SJSA1 (cell line): ENCODE results near the gene MKNK2. TPM values are rescaled to one million over a fixed set of nuclear protein-coding genes. Genes with fewer than 3 reads are reported as not detected.
"Not testable (repeated sequence)": the region's sequence is repeated elsewhere in the genome, so short reads cannot be mapped to it uniquely, and the experiment has no call there.

ENCODE experiments used
- DNase-seq, 2 experiments: peaks; one replicate each; pipeline ENCODE4 v3.0.0-alpha.2; 2015 to 2020; ENCODE audit warnings: low spot score in 2 of 2, low read depth in 1 of 2
- H3K27ac ChIP-seq: fragments of 250-450 bp; sonication (Bioruptor Pico); 2 replicates; pipeline ENCODE4 v1.5.1; 2020; ENCODE audit warnings: mild to moderate bottlenecking, moderate library complexity
- H3K27me3 ChIP-seq: fragments of 250-450 bp; sonication (Bioruptor Pico); replicated peaks from 2 replicates; pipeline ENCODE4 v1.5.1; 2020; ENCODE audit warnings: mild to moderate bottlenecking, moderate library complexity
- H3K36me3 ChIP-seq: fragments of 250-450 bp; sonication (Bioruptor Pico); 2 replicates; pipeline ENCODE4 v1.5.1; 2020; ENCODE audit warnings: mild to moderate bottlenecking
- H3K4me1 ChIP-seq: fragments of 250-450 bp; sonication (Bioruptor Pico); replicated peaks from 2 replicates; pipeline ENCODE4 v1.6.1; 2021; ENCODE audit warnings: mild to moderate bottlenecking
- H3K4me3 ChIP-seq: fragments of 250-450 bp; sonication (Bioruptor Pico); 2 replicates; pipeline ENCODE4 v1.5.1; 2020; ENCODE audit warnings: mild to moderate bottlenecking
- H3K9me3 ChIP-seq: fragments of 250-450 bp; sonication (Bioruptor Pico); replicated peaks from 2 replicates; pipeline ENCODE4 v1.5.1; 2020; ENCODE audit warnings: mild to moderate bottlenecking
- total RNA-seq: library from RNA; depleted of rRNA; stranded (reverse); fragments of >200 nt; shearing (Covaris generic); gene quantifications from 2 replicates; pipeline ENCODE4 v1.2.3, GENCODE V29; 2014

MKNK2 gene
- total RNA-seq, 1 experiment from 2014 or later, result 18.7 TPM

DNA sequence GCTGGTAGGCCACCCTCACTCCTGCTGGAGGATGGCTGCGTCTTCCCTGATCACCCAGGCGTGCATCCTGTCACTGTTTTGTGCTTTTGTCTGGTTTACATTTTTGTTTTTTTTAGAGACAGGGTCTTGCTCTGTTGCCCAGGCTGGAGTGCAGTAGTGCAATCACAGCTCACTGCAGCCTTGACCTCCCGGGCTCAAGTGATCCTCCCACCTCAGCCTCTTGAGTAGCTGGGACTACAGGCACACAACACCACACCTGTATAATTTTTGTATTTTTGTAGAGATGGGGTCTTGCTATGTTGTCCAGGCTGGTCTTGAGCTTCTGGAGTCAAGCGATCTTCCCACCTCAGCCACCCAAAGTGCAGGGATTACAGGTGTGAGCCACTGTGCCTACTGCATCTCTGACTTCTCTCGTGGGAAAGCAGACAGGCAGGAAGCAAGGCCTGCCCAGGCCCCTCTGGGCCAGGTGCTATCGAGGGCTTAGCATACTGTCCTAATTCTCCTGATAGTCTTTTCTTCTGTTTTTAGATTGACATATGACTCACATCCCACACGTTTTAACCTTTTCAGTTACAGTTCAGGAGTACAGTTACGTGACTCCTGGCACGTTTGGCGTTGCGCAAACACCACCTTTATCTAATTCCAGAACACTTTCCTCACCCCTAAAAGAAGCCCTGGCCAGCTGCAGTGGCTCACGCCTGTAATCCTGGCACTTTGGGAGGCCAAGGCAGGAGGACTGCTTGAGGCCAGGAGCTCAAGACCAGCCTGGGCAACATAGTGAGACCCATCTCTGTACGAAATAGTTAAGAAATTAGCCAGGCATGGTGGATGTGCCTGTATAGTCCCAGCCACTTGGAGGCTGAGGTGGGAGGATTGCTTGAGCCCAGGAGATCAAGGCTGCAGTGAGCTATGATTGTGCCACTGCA is 35.9 kb upstream of the MKNK2 start:
- not testable (repeated sequence) for H3K9me3 ChIP-seq, H3K27me3 ChIP-seq, H3K27ac ChIP-seq, H3K4me3 ChIP-seq, DNase-seq
- peaks cover 14% of the 10 kb centered on the region for H3K4me1 ChIP-seq
- peaks cover 33% of the 10 kb centered on the region for H3K36me3 ChIP-seq

DNA sequence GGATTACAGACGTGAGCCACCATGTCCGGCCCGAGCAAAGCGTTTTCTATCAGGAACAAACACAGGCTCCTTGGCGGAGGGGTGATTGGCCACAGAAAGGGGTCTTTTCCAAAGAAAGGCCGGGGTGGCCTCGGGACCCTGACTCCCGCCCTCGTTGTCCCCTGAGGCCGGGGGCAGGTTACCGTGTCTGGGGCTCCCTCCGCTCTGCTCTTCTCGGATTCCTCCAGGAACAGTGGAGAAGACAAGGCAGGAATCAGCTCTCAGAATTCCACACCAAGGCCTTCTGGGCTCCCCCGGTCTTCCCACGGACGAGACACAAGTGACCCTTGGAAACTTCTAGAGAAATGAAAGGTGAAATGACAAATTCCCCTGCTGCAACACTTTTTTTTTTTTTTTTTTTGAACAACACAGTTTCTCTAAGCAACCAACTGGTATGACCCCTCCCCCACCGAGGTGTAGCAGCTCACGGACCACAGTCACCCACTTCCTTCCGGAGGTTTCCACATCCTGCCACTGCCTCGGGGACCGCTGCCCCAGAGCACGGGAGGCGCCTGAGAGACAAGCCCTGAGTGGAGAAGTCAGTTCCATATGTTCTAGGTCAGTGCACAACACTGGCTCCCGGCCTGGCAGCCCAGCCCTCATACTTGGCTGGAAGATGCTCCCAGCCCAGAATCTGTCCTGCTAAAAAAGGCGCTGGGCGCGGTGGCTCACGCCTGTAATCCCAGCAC is 34.1 kb upstream of the MKNK2 start:
- H3K27me3 ChIP-seq, result no peaks in the 10 kb centered on the region
- H3K36me3 ChIP-seq, result peaks cover 42% of the 10 kb centered on the region
- H3K4me3 ChIP-seq, result no peak overlapping the region
- H3K4me1 ChIP-seq, result peaks cover 5% of the 10 kb centered on the region
- no peaks in the 10 kb centered on the region for H3K9me3 ChIP-seq
- H3K27ac ChIP-seq, result no peak overlapping the region
- no peak for DNase-seq

DNA sequence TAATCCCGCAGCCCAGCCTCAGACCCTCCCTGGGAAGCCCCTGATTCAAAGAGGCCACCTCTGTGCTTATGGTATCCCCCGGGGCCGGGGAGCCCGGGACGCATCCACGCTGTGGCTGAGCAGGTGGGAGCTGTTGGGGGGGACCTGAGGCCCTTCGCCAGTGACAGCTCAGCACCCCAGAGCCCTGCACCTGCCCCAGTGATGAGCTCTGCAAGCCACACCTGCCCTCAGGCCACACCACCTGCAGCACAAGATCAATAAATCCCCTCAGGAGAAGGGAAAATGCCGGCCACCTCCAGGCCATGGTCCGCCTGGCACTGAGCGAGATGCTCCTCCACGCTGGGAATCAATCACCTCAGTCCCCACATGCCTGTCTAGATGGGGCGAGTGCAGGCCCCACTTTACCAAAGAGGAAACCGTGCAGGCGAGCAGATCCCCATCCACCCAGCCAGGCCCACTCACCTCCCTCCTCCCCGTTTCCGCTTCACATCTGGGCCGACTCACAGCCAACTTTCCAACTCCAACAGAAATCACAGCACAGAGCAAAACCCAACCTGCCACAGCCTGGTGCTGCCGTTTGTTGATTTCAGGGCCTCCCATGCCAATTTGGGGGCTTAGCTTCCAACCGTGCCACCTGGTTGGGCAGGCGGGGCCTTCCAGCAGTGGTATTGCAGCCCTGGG is 32.3 kb upstream of the MKNK2 start:
- Histone ChIP-seq H3K4me3 (no peak overlapping the region), H3K36me3 (peaks cover 53% of the 10 kb centered on the region), H3K27me3 (no peaks in the 10 kb centered on the region), H3K9me3 (no peaks in the 10 kb centered on the region), H3K27ac (no peak overlapping the region), H3K4me1 (no peaks in the 10 kb centered on the region)
- no peak for DNase-seq

DNA sequence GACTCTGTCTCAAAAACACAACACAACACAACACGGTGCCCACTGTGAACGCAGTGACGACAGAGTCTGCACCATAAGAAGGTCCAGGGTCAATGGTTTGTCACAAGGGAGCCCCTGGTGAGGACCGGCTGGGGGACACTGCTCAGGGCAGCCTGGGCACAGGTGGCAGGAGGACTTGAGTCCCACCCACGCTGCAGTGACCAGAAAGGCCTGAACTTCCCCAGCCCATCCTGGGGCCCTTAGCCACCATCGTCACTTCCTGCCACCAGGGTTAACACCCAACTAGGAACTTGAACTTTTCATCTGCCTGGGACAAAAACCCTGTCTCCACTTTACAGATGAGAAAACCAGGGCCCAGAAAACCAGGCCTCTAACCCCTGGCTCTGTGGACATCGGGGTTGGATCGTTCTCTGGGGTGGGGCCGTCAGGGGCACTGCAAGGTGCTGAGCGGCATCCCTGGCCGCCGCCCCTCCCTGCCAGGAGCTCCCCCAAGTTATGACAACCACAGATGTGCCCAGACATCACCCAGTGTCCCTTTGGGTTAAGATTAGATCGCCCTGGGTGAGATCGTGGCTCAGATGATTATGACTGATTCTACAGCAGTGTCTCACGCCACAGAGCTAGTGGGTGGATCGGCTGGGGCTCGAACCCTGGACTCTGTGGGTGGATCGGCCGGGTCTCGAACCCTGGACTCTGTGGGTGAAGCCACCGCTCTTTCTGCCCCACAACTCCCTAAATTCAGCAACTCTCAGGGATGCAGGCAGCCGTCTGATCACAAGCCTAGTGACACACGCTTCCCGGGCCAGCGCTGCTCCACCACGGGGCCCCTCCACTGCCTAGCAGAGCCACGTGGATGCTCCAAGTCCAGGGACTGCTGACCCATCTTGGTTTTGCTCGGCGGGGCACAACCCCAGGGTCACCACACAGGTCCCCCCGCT is 31.1 kb upstream of the MKNK2 start:
- DNase-seq, result no peak
- Histone ChIP-seq H3K27me3 (no peaks in the 10 kb centered on the region), H3K36me3 (peaks cover 63% of the 10 kb centered on the region)

DNA sequence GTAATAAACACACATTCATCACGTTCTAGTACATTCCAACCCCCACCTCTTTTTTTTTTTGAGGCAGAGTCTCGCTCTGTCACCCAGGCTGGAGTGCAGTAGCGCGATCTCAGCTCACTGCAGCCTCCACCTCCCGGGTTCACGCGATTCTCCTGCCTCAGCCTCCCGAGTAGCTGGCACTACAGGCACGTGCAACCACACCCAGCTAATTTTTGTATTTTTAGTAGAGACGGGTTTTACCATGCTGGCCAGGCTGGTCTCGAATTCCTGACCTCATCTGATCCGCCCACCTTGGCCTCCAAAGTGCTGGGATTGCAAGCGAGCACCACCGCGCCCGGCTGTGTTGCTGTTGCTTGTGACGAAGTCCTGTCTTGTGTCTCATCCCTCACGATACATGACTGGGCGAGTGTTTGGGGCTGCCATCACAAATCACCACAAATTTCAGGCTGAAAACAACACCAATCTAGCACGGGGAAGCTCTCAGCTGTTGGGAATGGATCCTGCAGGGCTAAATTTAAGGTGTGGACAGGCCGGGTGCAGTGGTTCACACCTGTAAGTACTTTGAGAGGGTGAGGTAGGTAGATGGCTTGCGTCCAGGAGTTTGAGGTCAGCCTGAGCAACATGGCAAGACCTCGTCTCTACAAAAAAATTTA is 29.4 kb upstream of the MKNK2 start:
- DNase-seq, result no peak
- Histone ChIP-seq H3K27ac (no peak overlapping the region), H3K27me3 (no peaks in the 10 kb centered on the region), H3K4me1 (no peaks in the 10 kb centered on the region), H3K36me3 (peaks cover 78% of the 10 kb centered on the region), H3K4me3 (no peak overlapping the region), H3K9me3 (no peaks in the 10 kb centered on the region)

More for the DNA sequence above, 31.1 kb upstream of the MKNK2 start:
- no peaks in the 10 kb centered on the region for H3K4me1 ChIP-seq
- no peak overlapping the region for H3K4me3 ChIP-seq
- H3K27ac ChIP-seq, result no peak overlapping the region
- no peaks in the 10 kb centered on the region for H3K9me3 ChIP-seq

DNA sequence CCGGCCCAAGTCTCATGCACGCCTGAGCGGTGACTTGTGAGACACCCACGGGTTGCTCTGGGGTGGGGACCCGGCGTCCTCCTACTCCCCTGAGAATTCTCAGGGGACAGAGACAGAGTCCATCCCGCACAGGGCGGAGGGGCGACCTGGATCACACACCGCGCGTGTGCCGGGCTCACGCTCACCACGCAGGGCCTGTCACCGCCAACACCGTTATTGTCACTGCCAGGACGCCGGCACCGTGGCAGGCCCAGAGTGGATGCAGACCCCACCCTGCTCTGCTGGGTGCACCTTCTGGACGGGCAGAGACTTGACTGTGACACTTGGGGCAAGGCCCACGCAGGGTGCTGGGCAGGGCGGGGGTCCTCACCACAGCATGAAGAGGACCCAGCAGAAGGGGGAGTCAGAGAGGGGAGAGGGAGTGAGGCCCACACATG is 28.8 kb upstream of the MKNK2 start:
- H3K36me3 ChIP-seq, result peaks cover 78% of the 10 kb centered on the region
- H3K9me3 ChIP-seq, result no peaks in the 10 kb centered on the region
- DNase-seq, result no peak

DNA sequence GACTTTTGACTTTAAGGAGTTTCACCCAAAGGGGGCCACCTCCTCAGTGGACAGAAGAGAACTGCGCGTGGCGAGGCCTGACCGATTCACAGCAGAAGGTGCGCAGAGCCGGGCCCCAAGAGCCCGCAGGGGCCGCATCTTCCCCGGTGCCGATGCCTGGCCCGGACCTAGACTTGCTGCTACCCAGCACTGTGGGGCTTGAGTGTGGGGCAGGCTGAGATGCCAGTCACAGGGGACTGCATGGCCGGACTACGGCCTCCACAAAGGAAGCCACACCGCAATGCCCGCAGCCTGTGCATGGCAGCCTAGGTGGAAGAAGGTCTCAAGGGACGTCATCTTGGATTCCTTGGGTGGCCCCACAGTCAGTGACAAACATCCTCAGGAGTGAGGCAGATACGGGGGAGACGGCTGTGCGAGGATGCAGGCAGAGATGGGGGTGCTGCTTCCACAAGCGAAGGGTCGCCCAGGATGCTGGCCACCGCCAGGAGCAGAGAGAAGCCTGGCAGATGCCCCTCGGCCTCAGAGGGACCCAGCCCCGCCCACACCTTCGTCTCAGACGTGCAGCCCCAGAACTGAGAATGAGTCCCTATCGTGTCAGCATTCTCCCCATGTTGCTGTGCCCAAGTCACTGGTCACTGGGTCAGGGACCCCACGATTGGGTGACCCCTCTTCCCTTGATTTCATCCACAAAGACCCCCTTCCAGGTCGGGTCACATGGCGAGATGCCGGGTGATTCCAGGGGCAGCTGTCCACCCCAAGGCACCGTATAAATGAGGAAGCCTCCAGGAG is 28.2 kb upstream of the MKNK2 start:
- no peak for DNase-seq
- Histone ChIP-seq H3K27me3 (no peaks in the 10 kb centered on the region), H3K36me3 (peaks cover 80% of the 10 kb centered on the region), H3K4me3 (no peak overlapping the region), H3K9me3 (no peaks in the 10 kb centered on the region), H3K27ac (no peak overlapping the region), H3K4me1 (no peaks in the 10 kb centered on the region)

More for the DNA sequence above, 28.8 kb upstream of the MKNK2 start:
- H3K27me3 ChIP-seq, result no peaks in the 10 kb centered on the region
- H3K4me3 ChIP-seq, result no peak overlapping the region
- no peak overlapping the region for H3K27ac ChIP-seq
- H3K4me1 ChIP-seq, result no peaks in the 10 kb centered on the region

DNA sequence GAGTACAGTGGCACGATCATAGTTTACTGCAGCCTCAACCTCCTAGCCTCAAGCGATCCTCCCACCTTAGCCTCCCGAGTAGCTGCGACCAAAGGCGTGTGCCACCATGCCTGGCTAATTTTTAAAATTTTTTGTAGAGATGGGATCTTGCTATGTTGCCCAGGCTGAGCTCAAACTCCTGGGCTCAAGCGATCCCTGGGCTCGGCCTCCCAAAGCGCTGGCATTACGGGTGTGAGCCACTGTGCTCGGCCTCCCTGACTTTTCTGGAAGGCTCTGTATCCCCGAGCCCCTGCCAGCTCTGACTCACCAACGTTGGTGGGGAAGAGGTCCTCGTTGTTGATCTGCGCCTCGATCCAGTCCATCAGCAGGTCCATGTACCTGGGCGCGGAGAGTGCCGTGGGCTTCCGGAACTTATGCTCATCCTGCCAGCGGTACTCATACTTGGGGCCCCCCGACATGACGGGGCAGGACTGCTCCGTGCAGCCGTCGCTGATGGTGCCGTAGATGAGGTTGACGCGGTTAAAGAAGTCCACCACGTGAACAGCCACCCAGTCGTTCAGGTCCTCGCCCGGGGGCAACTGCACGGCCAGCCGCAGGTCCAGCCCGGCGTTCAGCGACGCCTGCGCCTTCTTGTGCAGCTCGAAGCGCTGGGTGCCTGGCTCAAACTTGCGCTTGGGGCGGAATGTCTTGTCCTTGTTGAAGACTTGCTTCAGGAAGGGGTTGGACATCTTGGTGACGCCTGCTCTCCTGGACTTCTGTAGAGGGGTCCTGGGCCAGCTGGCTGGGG is 27.0 kb upstream of the MKNK2 start:
- H3K4me3 ChIP-seq, result no peak overlapping the region
- H3K9me3 ChIP-seq, result no peaks in the 10 kb centered on the region
- no peak for DNase-seq
- no peaks in the 10 kb centered on the region for H3K27me3 ChIP-seq
- peaks cover 83% of the 10 kb centered on the region for H3K36me3 ChIP-seq
- no peak overlapping the region for H3K27ac ChIP-seq
- H3K4me1 ChIP-seq, result no peaks in the 10 kb centered on the region

DNA sequence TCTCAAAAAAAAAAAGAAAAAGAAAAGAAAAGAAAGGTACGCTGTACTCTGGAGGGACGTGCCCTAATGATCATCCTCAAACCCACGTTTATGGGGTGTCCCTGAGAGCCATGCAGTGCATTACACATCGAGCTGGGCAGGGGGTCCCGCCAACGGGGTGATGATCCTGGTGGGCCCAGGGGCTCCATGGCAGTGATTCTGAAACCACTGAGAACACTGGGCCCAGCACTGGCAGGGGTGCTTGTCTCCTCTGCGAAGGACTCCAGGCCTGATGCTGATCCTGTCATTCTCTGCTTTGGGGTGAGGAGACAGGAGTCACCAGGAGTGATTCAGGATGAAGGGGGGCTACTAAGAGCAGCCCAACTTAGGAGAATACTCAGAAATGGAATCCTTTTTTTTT is 26.4 kb upstream of the MKNK2 start:
- peaks cover 83% of the 10 kb centered on the region for H3K36me3 ChIP-seq
- no peak overlapping the region for H3K4me3 ChIP-seq
- H3K27ac ChIP-seq, result no peak overlapping the region
- DNase-seq, result no peak
- no peaks in the 10 kb centered on the region for H3K4me1 ChIP-seq
- no peaks in the 10 kb centered on the region for H3K9me3 ChIP-seq
- no peaks in the 10 kb centered on the region for H3K27me3 ChIP-seq

DNA sequence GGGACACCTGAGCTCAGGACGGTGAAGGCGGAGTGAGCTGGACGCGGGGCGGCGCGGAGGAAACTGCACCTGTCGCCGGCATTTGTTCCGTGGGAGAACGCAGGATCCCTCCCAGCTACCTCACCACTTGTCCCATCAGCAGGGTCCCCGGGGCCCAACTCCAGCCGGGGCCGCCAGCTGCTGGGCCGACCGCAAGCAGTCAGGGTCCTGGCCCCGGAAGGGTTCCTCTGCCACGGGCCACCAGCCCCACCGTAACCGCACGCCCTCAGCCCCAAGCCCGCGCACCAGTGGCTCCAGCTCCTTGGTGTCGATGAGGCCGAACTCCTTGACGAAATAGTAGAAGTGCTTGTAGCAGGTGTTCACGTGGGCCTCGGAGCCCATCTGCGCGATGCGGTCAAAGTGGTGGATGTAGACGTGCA is 25.5 kb upstream of the MKNK2 start:
- H3K9me3 ChIP-seq, result no peaks in the 10 kb centered on the region
- H3K4me1 ChIP-seq, result no peaks in the 10 kb centered on the region
- H3K27me3 ChIP-seq, result no peaks in the 10 kb centered on the region
- H3K4me3 ChIP-seq, result no peak overlapping the region
- H3K36me3 ChIP-seq, result peaks cover 83% of the 10 kb centered on the region
- no peak for DNase-seq
- no peak overlapping the region for H3K27ac ChIP-seq

DNA sequence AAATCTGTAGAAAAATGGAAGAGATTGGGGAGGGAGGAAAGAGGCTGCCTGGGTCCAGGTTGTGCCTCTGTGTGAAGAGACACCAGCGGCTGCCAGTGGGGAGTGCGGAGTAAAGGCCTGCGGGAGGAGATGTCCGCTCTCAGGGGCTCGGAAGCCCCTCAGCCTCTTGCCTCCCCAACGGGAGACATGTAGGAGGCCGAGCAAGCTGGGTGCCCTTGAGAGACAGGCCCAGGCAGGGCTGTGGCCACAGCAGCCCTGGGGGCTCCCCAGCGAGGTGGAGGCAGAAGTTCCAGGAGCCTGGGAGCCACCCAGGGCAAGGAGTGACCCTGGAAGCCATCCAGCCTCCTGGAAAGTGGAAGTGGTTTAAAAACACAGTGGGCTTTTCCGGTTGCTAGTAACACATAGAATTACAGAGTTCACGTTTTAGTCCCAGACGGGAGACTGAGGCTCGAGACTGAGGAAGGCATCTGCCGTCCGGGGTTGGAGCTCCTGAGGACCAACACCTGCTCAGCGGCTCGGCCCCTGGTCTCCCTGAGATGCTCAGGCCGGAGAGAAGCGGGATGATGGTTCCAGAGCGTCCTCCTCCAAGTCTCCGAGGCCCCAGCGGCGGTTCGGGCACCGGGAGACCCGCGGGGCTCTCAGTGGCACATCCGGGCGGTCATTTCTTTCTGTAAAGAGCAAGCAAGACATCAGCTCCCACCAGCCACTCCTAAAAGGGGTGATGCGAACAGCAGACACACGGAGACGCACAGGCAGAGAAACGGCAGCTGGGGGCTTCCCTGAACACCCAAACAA is 21.9 kb upstream of the MKNK2 start:
- no peak overlapping the region for H3K4me3 ChIP-seq
- no peak overlapping the region for H3K27ac ChIP-seq
- peaks cover 63% of the 10 kb centered on the region for H3K36me3 ChIP-seq
- H3K4me1 ChIP-seq, result peaks cover 8% of the 10 kb centered on the region; the same call in 1 of the 2 replicates
- no peak for DNase-seq
- no peaks in the 10 kb centered on the region for H3K27me3 ChIP-seq
- H3K9me3 ChIP-seq, result no peaks in the 10 kb centered on the region
